ENCODE results near the gene KIF5B. TPM values are rescaled to one million over a fixed set of nuclear protein-coding genes. Genes with fewer than 3 reads are reported as not detected.

KIF5B gene
- total and polyA plus RNA-seq, 9 of the 15 experiments (the other 6 are each of a cell fraction or from before 2014, with no cell fraction given), result 24.4 to 94.4 (median 68.9) TPM

DNA sequence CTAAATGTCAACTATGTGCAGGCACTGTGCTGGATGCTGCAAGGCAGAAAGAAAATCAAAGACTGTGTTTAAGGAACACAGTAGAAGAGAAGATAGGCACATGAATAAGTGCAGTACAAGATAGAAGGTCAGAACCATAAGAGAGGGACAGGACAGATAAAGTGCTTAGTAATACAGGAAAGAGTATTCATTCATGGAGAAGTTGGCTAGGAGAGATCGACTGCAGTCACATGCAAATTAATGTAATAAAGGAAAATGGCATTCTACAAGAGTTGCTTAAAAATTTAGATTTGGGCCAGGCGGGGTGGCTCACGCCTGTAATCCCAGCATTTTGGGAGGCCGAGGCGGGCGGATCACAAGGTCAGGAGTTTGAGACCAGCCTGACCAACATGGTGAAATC is 24.8 kb downstream of the KIF5B start:
- ATAC-seq (no peak), FAIRE-seq (no peak), DNase-seq (ENCODE audit: extremely low read depth in 1 of 4, low spot score in 3 of 4) (no peak)
- no peak overlapping the region for H3K4me3 ChIP-seq
- H3K27me3 ChIP-seq (ENCODE audit: control insufficient read depth in 2 of 2, insufficient read depth in 2 of 2, low read length in 2 of 2), result no peaks in the 10 kb centered on the region
- H3K9me3 ChIP-seq (replicated peaks; ENCODE audit: control insufficient read depth, insufficient read depth, low read depth, low read length), result no peaks in the 10 kb centered on the region
- no peaks in the 10 kb centered on the region for H3K4me1 ChIP-seq (replicated peaks in 1 of 2; ENCODE audit: control insufficient read depth in 2 of 2, insufficient read depth in 2 of 2, low read length in 2 of 2)
- TF ChIP-seq ZNF224 (CRISPR knock-in tag; IDR thresholded peaks at IDR 0.05) (no peak), CBX2 (IDR thresholded peaks at IDR 0.05; ENCODE audit: insufficient read depth, low read length, poor library complexity, severe bottlenecking) (no peak), FOXK2 (conservative IDR thresholded peaks at IDR 0.05 in 1 of 2, IDR thresholded peaks at IDR 0.05 in 1 of 2; ENCODE audit: low read depth in 2 of 2) (no peak), GATAD2A (IDR thresholded peaks at IDR 0.05) (no peak), SAP30 (IDR thresholded peaks at IDR 0.05; ENCODE audit: borderline replicate concordance, insufficient read depth, low read depth, low read length, poor library complexity, severe bottlenecking) (no peak), NFIC (IDR thresholded peaks at IDR 0.05) (no peak), BCOR (IDR thresholded peaks at IDR 0.05) (no peak), NFATC3 (IDR thresholded peaks at IDR 0.05) (no peak), ARHGAP35 (IDR thresholded peaks at IDR 0.05; ENCODE audit: partially characterized antibody) (no peak)
- TF ChIP-seq, protein P1, sequence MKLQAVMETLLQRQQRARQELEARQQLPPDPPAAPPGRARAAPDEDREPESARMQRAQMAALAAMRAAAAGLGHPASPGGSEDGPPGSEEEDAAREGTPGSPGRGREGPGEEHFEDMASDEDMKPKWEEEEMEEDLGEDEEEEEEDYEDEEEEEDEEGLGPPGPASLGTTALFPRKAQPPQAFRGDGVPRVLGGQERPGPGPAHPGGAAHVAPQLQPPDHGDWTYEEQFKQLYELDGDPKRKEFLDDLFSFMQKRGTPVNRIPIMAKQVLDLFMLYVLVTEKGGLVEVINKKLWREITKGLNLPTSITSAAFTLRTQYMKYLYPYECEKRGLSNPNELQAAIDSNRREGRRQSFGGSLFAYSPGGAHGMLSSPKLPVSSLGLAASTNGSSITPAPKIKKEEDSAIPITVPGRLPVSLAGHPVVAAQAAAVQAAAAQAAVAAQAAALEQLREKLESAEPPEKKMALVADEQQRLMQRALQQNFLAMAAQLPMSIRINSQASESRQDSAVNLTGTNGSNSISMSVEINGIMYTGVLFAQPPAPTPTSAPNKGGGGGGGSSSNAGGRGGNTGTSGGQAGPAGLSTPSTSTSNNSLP (IDR thresholded peaks at IDR 0.05; ENCODE audit: borderline replicate concordance, low read depth, low read length), result no peak
- no peak overlapping the region for H3K27ac ChIP-seq (ENCODE audit: extremely low read depth, low read depth, low read length)
- no peak overlapping the region for H2AFZ ChIP-seq (ENCODE audit: low read depth, low read length)
- intact Hi-C loops (cut with micrococcal nuclease) (no loop called here), in situ Hi-C loops (cut with MboI) (no loop called here)
- no peak overlapping the region for H3K4me2 ChIP-seq (ENCODE audit: insufficient read depth, low read length)
- POLR2A ChIA-PET, result no interaction called here
- CTCF ChIA-PET (ENCODE audit: low intra/inter-chr PET ratio), result no interaction called here
- WGBS (ENCODE audit: insufficient coverage, low coverage, missing lambda C conversion rate), result 88% methylated on average over 4 of the region's 6 CpGs
- H4K20me1 ChIP-seq (replicated peaks; ENCODE audit: control insufficient read depth, insufficient read depth, low read length), result no peaks in the 10 kb centered on the region
- H3K9ac ChIP-seq (ENCODE audit: insufficient read depth in 1 of 2, low read depth in 2 of 2, low read length in 2 of 2), result no peak overlapping the region
- BruUV-seq (replicated peaks), result no TSS peak
- H3K9me1 ChIP-seq (ENCODE audit: control insufficient read depth, insufficient read depth, low read length), result no peaks in the 10 kb centered on the region
- no peaks in the 10 kb centered on the region; the same call in 2 of the 3 replicates for H3K79me2 ChIP-seq (ENCODE audit: control insufficient read depth, insufficient read depth, low read length)
- H3K36me3 ChIP-seq (ENCODE audit: control insufficient read depth, insufficient read depth, low read length), result peaks cover 97% of the 10 kb centered on the region

Data from K562 (cell line).